ENCODE results near the gene SCYGR4.

DNA sequence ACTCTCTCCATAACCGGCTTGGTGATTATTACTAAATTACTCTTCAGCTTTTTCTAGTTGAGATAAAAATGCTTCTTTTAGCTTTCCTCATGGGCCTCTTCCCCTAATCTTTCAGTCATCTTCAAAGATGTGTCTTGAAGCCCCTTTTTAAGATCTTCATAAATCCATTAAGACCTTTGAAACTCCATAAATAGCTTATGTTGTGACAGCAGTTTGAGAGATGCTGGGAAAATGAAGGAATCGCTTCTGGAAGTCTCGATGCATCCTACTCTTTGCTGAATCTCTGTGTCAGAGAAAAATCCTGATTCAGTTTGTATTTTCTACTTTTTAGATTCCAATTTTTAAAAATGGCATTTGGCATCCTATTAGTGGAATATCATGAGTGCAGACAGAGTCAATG lies 13.0 kb downstream of the SCYGR4 start:
- TF ChIP-seq, protein P1, sequence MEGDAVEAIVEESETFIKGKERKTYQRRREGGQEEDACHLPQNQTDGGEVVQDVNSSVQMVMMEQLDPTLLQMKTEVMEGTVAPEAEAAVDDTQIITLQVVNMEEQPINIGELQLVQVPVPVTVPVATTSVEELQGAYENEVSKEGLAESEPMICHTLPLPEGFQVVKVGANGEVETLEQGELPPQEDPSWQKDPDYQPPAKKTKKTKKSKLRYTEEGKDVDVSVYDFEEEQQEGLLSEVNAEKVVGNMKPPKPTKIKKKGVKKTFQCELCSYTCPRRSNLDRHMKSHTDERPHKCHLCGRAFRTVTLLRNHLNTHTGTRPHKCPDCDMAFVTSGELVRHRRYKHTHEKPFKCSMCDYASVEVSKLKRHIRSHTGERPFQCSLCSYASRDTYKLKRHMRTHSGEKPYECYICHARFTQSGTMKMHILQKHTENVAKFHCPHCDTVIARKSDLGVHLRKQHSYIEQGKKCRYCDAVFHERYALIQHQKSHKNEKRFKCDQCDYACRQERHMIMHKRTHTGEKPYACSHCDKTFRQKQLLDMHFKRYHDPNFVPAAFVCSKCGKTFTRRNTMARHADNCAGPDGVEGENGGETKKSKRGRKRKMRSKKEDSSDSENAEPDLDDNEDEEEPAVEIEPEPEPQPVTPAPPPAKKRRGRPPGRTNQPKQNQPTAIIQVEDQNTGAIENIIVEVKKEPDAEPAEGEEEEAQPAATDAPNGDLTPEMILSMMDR (IDR thresholded peaks at IDR 0.05 in 4 of 5, conservative IDR thresholded peaks at IDR 0.05 in 1 of 5) = no peak
- no peak for TF ChIP-seq POLR2A (IDR thresholded peaks at IDR 0.05)
